Measurements from ENCODE around the gene THUMPD2. TPM values are rescaled to one million over a fixed set of nuclear protein-coding genes. Genes with fewer than 3 reads are reported as not detected.
"Not testable (repeated sequence)": the region's sequence is repeated elsewhere in the genome, so short reads cannot be mapped to it uniquely, and the experiment has no call there.

The THUMPD2 gene
- total RNA-seq, 1 donor from 2014 or later: 6.0 TPM

DNA sequence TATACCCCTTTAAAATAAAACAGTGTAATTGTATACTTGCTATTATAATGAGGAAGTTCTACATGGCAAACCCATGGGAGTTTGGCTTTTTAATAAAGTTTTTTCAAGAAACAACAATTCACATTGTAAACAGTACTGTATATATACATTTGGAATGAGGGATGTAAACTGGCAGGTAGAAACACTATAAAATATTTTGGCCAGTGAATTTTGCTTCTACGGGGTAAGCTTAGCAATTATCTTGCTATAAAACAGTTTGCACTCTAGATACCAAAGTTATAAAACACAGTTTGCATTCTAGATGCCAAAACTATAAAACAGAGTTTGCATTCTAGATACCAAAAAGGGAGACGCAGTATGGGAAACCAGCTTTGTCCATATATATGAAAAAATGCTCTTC lies 16.6 kb downstream of the THUMPD2 start:
- no peak for DNase-seq (ENCODE audit: extremely low read depth, low read depth, low spot score)

DNA sequence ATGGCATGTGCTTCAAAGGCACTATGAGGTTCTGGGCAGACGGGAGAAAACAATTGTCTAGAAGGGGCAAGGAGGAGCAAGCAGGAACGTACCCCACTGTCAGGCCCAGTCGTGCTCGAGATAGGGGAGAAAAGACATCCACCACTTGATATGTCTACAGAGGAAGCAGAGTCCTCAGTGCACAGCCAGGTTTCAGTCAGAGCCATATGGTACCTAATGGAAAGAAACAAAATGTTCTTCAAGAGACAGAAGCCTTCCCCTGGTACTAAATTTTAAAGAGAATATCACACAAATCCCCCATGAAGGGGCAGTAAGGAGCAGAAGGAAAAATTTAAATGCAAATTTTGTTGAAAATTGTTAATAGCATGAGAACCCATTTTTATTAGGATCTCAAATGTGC lies 21.9 kb downstream of the THUMPD2 start:
- DNase-seq (ENCODE audit: extremely low read depth, low read depth, low spot score): no peak

DNA sequence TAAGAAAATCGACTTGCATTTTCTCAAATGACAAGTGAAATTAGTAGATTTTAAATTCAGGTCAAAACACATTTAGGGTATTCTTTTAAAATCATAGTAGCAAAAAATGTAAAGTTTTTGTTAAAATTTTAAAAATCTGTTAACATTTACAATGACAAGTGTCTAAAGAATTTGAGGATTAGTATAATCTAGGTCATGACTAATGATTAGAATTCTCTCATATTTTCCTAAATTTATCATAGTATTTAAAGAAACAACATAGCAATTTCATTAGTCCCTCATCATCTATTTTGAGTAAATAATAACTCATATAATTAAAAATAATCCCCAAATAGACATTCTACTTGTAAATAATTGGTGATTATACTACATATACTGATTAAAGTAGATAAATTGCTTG lies 23.6 kb downstream of the THUMPD2 start:
- no peak for DNase-seq (ENCODE audit: extremely low read depth, low read depth, low spot score)

DNA sequence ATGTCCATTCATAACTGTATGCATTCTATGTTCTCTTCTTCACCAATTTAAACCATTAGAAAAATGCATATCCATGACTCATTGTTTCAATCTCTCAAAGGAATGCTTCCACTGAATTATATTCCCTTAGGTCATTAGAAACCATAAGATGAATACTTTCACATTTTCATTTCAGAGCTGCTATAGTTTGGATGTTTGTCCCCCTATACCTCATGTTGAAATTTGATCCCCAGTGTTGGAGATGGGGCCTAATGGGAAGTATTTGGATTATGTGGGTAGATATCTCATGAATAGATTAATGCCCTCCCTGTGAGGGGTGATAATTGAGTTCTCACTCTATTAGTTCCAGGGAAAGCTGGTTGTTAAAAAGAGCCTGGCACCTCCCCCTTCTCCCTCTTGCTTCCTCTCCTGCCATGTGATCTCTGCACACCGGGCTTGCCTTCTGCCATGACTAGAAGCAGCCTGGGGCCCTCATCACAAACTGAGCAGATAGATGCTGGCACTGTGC lies 35.7 kb downstream of the THUMPD2 start:
- DNase-seq (ENCODE audit: extremely low read depth, low read depth, low spot score): no peak

DNA sequence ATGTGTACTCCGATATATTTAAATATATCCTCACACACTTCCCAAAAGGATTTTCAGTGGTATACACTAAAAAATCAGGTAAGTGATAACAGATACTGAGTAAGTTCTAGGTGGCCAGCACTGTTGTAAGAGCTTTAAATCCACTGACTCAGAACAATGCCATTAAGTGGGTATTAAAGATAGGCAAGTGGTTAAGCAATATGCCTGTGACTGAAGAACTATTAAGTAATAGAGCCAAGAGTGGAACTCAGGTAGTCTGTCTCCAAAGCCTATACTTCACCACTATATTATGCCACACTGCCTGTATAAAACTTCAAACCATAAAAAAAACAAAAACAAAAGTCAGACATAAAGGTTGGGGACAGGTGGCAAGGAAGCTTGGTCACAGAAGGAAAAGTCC lies 37.2 kb downstream of the THUMPD2 start:
- DNase-seq (ENCODE audit: extremely low read depth, low read depth, low spot score): no peak

DNA sequence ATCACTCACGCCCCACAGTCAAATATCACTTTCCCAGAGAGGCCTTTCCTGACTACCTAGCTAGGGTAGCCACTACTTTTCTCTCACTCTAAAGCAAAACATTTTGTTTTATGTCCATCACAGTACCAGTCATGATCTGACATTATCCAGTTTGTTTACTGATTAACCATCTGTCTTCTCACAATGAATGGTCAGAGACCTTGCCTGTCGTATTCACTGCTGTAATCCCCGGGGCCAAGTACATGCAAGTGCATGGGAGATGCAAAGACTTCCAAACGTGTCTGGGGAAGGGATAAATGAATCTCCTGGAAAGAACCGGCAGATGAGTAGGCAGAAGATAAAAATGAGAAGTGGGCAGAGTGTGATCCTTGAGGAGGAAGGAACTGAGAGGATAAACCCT lies 39.7 kb downstream of the THUMPD2 start:
- DNase-seq (ENCODE audit: extremely low read depth, low read depth, low spot score): no peak

DNA sequence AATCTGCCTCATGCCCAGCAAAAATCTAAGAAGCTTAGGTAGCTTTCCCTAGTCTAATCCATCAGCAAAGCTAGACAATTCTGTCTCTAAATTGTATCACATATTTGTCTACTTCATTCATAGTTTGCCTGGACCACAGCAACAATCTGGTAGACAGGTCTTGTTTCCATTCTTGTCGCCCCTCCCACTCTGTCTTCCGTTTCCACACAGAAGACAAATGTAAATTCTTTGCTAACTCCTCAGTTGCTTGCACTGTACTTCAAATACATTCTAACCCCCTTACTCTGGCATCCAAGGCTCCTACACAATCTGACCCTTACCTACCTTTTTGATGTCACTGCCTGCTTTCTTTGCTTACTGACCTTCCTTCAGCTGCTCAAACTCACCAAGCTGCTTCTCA lies 40.1 kb downstream of the THUMPD2 start:
- no peak for DNase-seq (ENCODE audit: extremely low read depth, low read depth, low spot score)

DNA sequence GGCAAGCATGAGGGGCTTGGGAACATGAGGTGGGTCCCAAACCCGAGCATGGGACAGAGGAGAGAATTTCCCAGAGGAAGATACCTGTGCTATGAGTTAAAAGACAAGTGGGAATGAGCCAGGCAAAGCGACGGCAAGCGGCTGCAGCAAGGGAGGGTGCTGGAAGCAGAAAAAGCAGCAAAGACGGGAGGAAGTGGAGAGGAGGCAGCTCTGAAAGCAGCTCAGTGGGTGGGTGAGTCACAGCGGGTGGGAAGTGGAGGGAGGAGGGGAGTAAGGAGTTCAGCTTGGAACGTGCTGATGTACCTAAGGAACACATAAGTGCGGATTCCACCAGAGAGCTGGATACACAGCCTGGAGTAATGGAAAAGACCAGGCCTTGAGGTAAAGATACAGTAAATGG lies 41.4 kb downstream of the THUMPD2 start:
- DNase-seq (ENCODE audit: extremely low read depth, low read depth, low spot score): no peak

DNA sequence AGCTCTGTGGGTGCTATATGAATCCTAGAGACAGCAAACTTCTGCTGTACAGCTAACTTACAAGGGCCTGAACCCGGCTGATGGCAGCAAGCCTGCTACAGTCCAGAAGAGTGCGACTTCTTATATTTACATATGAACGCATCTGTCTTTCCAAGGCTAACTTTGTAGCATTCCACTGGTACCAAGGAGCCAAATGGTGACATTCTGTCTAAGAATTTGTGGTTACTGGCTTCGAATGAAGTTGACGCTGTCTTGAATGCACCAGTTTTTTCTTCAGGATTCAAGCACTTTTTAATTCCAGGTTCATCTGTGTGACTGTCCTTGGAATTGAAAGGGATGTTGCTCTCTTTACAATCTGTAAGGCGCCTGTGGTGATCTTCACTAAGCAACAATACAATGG lies 42.4 kb downstream of the THUMPD2 start:
- no peak for DNase-seq (ENCODE audit: extremely low read depth, low read depth, low spot score)

DNA sequence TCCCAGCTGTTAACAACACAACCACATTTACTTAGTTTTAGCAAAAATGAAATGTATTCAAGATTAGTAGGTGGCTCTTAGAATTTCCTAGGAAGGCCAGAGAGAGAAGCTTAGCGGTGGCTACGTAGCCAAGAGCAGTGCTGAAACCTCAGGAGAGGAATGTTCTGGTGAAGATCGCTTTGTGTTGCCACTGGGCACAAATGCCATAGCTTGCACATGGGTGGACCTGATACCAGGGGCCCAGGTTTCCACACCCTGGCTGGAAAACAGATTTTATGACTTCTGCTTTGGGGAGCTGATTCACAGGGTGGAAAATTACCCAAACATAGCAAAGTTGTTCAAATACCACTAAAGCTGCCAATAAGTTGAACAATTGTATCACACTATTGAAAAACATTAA lies 43.4 kb downstream of the THUMPD2 start:
- no peak for DNase-seq (ENCODE audit: extremely low read depth, low read depth, low spot score)

DNA sequence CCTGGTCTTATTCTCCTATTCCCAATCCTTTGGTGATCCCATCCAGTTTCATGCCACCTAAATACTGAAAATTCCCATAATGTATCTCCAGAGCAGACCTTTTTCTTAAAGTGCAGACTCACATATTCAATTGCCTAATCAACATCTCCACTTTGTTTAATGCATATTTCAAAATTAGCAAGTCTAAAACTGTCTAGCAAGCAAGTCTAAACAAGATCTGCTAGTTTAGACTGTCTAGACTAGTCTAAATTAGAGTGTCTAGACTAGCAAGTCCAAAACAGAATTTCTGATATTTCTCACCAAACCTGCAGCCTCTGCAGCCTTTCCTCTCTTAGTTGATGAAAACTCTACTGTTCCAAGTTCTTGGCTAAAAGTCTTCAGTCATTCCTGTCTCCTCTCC lies 44.6 kb downstream of the THUMPD2 start:
- DNase-seq (ENCODE audit: extremely low read depth, low read depth, low spot score): no peak

DNA sequence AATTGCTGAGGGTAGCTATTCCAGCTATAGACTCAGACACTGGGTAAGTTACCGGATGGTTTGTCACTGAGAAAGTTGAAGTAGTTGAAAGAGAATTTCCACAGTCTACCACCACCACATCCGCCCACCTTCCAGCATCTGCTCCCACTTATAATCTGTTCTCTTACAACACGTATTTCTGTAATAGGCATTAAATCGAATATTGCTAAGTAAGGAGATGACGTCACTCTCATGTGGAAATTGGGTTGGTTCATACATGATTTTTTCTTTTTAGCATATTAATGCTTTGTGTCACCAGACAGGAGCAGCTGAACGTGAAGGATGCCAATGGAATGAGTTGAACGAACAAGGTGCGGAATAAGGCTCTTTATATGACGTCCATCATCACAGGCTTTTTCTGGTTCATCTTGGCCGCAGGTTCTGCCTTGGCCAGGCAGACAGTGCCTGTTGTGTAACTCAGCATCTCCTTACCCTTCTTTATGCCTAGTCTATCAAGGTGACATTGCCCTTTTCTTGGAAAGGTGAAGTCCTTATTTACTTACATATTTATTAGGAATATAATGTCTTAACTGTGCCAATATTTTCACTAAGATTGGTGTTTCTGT lies 45.9 kb downstream of the THUMPD2 start:
- no peak for DNase-seq (ENCODE audit: extremely low read depth, low read depth, low spot score)

DNA sequence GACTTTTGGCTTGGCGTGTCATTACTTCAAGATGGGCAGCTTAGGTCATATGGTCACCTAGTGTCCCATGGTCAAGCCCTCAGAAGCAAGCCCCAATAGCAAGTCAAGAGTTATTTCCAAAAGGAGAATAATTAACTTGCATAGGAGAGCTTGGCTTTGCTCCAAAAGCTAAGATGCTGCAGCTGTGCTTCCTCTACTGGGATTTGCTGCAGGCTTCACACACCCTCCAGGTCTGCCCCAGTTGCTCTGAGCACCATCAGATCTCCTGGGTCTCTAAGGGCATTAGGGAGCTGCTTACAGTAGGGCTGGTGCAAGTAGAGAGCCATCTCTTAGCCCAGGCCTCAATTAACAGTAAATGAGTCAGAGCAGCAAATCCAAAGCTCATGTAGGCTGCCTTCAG lies 46.6 kb downstream of the THUMPD2 start:
- no peak for DNase-seq (ENCODE audit: extremely low read depth, low read depth, low spot score)

DNA sequence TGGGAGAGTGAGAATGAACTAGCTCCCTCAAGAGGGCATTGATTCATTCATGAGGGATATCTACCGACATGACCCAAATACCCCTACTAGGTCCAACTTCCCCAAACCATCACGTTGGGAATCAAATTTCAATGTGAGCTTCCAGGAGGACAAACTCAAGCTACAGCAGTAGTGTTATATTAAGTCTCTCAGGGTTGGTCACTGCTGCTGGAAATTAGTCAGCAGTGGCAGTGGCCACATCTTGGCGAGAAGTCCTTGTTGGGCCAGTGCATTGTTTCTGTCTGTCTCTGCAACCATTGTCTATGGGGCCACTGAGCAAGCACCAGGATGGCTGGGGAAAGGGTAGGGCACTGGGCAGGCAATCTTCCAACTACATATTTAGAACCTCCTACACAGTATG lies 47.5 kb downstream of the THUMPD2 start:
- no peak for DNase-seq (ENCODE audit: extremely low read depth, low read depth, low spot score)

DNA sequence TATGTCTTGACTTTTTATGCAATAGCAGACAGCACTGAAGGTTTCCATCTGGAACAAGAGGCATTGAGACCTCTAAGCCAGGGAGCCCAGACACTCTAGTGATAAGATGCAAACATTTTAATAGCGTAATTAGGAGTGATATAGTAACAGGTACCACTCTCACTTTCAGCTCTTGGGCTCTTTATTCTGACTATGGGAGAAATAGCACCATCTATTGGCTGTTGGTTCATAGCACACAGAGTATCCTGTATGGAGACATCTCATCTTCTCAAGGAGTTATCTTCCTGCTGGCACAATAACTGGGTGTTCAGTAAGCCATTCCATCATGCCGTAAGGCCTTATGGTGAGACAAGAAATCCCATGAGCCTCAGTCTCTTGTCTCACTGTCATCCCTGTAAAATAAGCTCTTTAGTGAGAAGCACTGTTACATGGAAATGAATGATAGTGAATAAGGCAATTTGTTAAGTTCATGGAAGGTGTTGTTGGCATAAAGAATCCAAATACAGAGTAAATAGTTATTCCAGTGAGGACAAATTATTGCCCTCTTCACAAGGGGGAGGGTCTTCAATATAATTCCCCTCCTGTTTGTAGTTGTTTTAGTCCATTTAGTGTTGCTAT lies 48.3 kb downstream of the THUMPD2 start:
- DNase-seq (ENCODE audit: extremely low read depth, low read depth, low spot score): no peak

DNA sequence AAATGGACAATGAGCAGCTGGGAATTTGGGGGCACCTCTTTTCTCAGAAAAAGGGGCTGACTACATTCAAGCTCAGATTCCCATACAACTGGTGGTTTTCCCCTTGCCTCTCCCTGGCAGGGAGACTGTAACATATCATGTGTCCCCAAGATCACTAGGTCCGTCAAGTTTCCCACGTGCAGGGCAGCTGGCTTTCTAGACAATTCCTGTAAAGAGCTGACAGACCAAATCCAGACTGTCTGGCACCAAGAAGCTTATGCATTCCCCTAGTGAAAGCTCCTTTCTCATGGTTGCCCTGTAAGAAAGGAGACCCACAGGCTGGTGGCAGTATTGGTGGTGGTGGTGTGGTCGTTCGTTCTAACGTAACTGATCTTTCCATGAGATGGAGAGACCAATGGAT lies 48.8 kb downstream of the THUMPD2 start:
- DNase-seq (ENCODE audit: extremely low read depth, low read depth, low spot score): no peak

DNA sequence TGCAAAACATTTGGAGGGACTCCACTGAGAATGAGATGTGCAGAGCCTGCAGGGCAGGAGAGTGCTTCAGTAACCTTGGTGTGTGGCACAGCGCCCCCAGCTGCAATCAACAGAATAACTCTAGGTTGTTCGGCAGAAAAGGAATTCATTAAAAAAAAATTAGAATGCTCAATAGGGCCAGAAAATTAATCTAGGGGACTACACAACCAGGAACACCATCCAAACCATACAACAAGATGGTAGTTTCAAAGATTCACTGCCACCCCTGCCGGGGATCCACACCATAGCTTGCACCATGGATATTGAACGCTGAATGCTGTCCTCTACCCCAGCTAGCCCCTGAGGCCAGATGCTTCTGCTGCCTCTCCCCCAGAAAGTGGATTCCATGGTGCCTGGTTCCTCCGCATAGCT lies 50.1 kb downstream of the THUMPD2 start:
- DNase-seq (ENCODE audit: extremely low read depth, low read depth, low spot score): no peak

DNA sequence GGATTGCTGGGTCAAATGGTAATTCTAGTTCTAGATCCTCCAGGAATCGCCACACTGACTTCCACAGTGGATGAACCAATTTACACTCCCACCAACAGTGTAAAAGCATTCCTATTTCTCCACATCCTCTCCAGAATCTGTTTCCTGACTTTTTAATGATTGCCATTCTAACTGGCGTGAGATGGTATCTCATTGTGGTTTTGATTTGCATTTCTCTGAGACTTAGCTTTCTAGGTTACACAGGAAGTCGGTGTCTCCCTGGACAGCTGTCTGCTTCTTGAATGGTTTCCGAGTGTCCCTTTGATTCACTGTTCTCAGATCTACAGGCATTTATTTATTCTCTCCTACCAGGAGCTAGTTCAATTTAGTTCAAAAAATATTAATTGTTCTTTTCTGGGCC lies 51.0 kb downstream of the THUMPD2 start:
- DNase-seq (ENCODE audit: extremely low read depth, low read depth, low spot score): not testable (repeated sequence)

DNA sequence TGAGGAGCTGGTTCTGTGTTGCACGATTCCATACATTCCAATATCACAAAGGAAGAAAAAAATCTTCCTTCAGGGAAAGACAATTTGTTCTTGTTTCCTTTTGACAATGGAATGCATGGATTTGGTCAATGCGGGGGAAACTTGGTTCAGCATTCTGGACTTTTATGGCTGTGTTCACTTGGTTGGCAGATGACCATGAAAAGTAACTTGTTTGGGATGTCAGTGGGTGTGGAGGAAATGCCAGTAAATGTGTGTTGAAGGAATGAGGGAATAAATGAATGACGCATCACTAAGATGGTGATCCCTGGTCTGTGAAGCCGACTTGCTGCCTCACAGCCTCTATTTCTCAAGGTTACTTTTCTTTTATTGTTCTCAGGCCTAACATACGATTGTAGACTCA lies 53.7 kb downstream of the THUMPD2 start:
- DNase-seq (ENCODE audit: extremely low read depth, low read depth, low spot score): no peak

DNA sequence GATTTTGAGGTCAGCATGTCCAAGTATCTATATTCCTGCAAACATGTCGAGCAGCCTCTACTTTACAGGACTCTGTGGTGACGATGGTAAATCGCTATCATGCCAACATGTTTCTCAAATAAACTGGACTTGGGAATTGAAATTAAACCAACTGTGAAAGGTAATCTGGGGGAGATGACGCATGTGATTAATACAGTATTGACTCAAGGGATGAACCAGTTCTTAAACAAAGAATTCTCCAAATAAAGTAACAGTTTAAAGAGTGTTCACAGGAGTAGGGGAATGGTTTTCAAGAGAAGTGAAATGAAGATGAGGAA lies 54.3 kb downstream of the THUMPD2 start:
- no peak for DNase-seq (ENCODE audit: extremely low read depth, low read depth, low spot score)

DNA sequence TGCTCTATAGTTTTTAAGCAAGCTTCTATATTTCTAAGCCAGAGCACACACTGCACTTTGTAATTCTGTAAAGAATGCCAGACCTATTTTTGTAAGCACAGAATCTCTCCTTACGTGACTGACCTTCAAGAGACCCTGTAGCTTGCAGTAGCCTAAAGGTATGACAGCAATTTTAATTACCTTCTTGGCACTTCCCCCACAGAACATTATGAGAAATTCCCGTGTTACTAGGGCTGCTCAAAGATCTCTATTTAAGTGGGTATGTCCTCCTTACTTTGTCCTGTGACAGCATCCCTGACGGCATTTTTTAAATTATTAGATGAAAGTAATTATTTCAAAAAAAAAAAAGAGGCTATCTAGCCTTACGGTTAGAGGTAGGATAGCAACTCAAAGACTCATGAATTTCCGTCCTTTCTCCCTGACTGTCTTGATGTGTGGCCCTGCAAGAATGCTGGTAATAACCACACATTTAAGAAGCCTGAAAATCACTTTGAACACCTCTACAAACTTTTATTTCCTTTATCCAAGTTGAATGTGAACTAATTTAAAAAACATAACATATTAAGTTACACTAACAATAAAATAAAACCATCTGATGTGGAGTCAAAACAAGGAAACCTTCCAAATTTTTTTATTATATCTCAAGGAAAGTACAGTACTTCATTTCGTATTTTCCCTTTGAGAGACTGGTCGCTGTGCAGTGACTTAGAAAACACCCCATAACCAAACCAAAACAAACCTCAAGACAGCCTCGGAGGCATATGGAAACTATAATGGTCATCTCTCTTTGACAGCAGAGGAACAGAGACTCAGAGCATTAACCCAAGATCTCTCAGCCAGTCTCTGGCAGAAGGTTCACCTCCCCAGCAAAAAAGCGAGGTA lies 54.9 kb downstream of the THUMPD2 start:
- no peak for DNase-seq (ENCODE audit: extremely low read depth, low read depth, low spot score)

DNA sequence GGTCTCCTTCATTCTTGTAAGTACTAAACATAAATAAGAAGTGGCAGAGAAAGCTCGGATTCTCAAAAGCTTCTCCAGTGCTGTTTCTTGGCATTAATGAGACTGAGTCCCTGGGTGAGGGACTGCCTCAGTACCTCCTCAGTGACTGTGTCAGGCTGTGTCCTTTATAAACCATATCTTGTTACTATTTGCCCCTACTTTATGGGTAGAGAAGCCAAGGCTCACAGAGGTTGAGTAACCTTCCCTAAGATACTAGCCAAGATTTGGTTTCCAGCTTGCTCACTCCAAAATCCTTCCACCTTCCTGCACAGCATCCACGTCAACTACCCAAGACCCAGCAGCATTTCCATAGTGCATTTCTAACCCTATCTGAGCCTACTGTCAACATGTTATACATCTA lies 55.6 kb downstream of the THUMPD2 start:
- no peak for DNase-seq (ENCODE audit: extremely low read depth, low read depth, low spot score)
